Islet precursor cell (in vitro differentiated cells): ENCODE measurements around the gene RANBP2.

Experiments used
- DNase-seq: peaks from one replicate; pipeline ENCODE4 v3.0.0-alpha.2; 2018

Gene RANBP2

DNA sequence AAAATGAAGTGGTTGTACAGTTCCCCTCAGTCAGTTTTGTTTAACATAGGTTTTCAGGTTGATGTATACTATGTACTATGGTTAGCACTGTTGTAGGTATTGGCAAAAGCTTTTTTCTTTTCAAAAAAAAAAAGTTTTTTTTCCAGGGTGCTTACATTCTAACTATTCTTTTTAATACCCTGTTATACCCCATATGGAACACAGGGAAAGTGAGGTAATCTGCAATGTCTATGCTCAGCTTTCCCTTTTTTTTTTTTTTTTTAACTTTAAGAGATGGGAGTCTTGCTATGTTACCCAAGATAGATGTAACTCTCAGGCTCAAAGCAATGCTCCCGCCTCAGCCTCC is 66.7 kb downstream of the RANBP2 start:
- no peak for DNase-seq

DNA sequence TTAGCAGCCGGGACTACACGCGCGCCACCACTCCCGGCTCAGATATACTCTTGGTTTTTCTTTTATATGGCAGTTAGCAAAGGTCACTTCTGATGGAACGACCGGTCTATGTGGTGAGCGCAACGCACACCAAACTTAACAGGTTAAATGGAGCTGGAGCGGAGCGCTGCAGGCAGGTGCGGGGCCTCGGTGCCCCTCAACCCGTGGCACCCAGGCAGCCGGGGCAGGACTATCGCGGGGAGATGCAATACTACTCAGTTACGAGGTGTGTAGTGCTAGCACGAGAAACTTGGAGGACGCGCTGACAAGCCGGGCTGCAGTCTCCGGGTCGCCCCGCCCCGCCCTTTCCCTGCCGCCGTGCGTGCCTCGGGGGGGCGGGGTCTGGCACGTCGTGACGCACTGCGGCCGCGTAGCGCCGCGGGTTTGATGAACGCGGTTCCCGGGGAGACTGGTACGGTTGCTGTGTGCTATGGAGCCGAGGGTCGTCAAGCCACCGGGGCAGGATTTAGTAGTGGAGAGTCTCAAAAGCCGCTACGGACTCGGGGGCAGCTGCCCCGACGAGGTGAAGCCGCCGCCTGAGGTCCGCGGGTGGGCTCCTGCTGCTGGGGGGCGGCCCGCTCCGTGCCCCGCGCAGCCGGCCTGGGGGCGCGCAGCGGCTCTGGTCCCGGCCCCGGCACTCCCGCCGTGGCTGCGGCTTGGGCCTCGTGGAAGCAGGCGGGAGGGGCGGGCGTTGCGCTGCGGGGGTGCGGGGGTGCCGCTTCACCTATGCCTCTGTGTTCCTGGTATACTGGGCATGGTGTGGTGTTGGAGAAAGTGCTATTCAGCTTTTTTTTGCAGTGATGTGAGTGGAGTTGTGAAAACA is 67.3 kb downstream of the RANBP2 start, which contains the start of gene CCDC138:
Gene CCDC138, plus strand, starts transcription at position 418 of the 862 bp plus-strand sequence. Its CDS starts 52 bp downstream, at position 470.
- DNase-seq, result peak; percentile 96

DNA sequence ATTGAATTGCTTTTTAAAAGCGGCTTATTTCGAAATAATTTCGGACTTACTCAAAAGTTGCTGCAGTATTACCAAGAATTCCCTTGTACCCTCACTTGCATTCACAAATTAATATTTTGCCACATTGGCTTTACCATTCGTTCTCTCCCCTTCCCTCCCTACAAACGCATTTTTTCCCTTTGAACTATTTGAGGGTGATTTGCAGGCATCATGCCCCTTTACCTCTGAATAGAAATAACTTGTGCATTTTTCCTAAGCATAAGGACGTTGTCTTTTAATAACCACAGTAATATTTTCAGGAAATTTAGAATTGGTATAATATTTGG is 67.9 kb downstream of the RANBP2 start:
- no peak for DNase-seq

DNA sequence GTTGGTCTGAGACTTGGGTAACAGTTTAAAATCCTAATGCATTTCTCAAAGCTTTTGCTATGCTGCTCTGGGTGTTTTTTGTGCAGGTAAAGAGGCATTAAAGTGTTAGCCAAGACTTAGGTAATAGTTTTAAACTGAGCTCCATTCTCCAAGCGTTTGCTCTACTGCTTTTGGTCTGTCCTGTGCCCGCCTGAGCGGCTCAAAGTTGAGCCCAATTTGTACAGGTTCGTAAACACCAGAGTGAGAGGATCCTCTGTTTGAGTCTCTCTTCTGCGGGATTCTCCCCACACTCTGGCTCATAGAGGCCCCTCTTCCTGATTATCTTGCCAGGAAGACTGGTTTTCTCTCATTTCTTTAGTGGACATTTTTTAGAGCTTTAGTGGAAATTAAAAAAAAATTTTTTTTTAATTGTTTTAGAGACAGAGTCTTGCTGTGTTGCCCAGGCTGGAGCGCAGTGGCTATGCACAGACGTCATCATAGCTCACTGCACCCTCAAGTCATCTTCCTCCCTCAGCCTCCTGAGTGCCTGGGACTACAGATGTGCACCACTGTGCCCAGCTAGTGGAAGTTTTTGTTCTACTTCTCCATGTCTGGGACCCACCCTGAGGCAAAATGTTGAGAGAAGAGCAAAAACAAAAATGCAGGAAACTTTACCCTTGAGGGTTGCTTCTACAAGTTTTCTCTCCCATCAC is 83.9 kb downstream of the RANBP2 start:
- no peak for DNase-seq

DNA sequence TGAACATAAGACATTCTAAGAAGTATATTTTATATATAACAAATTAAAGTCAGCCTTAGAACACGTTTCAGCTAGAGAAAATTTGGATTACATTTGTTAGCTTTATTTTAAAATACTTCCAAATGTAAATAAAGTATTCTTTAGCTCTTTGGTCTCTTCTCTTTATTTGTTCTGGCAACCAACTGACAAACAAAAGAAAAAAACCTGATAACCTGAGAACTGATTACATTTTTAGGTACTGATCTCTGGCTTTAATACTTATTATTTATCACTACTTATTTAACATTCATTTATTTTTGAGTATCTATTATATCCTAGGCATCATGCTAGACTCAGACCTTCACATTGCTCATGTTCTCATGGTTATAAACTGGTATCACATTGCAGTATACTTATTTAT is 85.8 kb downstream of the RANBP2 start:
- no peak for DNase-seq

DNA sequence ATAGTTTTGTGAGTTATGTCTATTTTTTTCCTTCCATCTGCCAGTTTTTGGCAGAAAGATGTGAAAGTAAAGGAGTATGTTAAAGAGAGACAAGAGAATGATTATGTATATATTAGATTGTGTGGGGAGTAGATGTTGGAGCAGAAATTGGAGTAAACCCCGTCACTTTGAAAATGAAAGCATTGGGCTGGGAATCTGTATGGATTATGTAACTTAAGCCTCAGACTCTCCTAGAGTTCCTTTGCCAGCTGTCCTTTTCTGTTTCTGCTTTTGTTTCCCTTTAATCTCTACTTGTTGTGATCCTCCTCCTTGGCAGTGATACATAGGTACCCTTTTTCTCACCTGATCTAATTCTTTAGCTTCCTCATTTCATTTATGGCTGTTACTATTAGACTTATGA is 86.5 kb downstream of the RANBP2 start:
- DNase-seq, result no peak

DNA sequence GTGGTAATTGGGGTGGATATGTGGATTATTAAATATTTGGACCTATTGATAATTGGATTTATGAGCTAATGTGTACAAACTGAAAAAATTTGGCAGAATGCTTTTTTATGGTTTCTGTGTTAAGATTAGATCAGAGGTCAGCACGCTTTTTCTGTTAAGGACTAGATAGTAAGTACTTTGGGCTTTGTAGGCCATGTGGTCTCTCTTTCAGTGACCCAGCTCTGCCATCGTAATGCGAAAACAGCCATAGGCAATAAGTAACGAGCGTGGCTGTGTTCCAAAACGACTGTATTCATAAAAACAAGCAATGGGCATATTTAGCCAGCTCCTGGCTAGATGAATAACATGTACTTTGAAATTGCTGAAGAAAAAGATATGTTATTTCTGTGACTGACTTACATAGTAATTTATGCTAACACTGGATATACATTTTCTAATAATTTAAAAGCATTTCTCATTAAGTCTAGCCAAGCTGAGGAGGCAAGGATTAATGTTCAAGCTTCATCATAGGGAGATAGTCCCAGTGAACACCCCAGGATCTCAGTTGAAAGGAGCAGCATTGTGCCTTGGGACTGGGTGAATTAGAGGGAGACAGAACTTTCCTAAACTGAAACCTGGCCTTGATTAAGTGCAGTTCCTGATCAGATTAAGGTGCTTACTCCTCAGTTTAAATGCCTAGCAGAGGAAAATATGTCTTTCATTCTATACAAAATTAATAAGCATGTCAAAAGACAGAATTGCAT is 87.3 kb downstream of the RANBP2 start:
- no peak for DNase-seq

DNA sequence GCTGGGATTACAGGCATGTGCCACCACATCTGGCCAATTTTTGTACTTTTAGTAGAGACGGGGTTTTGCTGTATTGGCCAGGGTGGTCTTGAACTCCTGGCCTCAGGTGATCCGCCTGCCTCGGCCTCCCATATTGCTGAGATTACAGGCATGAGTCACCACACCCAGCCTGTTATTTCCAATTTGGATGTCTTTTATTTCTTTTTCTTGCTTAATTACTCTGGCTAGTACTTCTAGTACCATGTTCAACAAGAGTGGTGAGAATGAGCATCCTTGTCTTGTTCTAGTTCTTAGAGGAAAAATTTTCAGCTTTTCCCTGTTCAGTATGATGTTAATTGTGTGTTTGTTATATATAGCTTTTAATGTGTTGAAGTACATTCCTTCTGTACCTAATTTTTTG is 90.7 kb downstream of the RANBP2 start:
- no peak for DNase-seq

DNA sequence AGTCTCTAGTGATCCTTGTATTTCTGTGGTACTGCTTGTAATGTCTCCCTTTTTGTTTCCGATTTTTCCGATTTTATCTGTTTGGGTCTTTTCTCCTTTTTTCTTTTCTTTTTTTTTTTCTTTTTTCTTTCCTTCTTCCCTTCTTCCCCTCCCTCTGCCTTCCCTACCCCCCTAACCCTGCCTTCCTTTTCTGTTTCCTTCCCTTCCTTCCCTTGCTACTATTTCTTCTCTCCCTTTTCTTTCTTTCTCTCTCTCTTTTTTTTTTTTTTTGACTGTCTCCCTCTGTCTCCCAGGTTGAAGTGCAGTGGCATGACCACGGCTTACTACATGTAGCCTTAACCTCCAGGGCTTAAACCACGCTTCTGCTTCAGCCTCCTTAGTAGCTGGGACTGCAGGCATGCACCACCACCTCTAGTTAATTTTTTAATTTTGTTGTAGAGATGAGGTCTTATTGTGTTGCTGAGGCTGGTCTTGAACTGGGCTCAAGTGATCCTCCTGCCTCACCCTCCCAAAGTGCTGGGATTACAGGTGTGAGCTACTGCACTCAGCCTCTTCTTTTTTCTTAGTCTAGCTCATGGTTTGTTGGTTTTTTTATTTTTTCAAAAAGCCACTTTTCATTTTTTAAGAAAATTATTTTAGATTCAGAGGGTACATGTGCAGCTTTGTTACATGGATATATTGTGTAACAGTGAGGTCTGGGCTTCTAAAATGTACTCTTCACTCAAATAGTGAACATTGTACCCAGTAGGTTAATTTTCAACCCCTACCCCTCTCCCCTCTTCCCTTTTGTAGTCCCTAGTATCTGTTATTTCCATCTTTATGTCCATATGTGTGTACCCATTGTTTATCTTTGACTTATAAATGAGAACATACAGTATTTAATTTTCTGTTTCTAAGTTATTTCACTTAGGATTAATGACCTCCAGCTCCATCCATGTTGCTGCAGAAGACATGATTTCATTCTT is 92.0 kb downstream of the RANBP2 start:
- DNase-seq, result no peak

DNA sequence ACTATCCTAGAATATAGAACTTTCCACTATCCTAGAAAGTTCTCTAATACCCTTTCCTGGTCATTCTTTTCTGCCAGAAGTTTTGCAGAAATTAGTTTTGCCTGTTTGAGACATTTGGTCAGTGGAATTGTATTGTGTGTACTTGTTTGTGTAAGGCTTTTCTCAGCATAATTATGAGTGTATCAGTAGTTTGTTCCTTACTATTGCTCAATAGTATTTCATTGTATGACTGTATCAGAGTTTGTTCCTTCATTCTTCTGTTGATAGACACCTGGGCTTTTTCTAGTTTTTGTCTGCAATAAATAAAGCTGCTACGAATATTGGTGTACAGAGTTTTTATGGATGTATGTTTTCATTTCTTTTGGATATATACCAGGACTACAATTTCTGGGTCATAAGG is 94.5 kb downstream of the RANBP2 start:
- no peak for DNase-seq

DNA sequence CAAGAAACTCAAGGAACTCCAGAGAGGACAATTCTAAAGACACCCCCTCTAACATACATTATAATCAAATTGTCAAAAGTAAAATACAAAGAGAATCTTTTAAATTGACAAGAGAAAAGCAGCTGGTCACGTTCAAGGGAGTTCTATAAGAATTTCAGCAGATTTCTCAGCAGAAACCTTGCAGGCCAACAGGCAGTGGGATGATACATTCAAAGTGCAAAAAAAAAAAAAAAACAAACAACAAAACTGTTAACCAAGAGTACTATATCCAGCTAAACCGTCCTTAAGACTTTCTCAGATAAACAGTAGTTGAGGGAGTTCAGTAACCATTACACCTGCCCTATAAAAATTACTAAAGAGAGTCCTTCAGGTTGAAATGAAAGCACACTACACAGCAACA is 101.2 kb downstream of the RANBP2 start:
- no peak for DNase-seq

DNA sequence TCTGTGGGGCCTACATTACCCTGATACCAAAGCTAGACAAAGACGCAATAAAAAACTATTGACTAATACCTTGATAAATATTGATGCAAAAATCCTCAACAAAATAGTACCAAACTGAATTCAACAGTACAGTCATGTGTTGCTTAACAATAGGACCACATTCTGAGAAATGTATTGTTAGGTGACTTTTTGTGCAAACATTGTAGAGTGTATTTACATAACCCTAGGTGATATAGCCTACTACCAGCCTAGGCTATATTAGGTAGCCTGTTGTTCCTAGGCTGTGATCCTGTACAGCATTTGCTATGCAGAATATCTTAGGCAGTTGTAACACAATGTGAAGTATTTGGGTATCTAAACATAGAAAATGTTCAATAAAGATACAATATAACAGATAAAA is 104.0 kb downstream of the RANBP2 start:
- no peak for DNase-seq

DNA sequence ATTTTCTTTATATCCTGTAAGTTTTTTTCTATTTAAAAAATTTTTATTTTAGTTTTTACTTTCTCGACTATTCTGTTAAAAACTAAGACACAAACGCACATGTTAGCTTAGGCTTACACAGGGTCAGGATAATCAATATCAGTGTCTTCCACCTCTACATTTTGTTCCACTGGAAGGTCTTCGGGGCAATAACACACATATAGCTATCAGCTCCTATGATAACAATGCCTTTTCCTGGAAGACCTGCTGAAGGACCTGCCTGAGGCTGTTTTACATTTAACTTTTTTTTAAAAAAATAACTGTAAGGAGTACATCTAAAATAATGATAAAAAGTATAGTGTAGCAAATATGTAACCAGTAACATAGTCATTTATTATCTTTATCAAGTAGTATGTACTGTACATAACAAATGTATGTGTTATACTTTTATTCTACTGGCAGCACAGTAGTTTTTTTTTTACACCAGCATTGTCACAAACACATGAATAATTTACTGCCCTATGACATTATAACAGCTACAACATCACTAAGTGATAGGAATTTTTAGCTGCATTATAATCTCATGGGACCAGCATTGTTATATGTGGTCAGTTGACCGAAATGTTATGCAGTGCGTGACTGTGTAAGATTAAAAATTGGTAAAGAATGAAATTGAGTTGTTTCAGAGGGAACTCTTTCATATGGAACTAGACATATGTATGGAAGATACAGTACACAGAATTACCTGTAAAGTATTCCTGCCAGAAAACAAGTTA is 105.2 kb downstream of the RANBP2 start:
- DNase-seq, result no peak

DNA sequence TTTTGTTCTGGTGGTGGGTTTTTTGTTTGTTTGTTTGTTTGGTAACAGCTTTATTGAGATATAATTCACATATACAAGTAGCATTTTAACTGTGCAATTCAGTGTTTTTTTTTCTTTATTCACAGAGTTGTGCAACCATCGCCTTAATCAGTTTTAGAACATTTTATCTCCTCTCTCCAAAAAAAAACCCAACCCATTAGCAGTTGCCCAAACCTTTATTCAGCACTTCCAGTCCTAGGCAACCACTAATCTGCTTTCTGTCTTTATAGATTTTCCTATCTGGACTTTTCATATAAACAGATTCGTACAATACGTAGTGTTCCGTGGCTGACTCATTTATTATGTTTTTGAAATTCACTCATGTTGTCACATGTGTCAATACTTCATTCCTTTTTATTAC is 106.0 kb downstream of the RANBP2 start:
- DNase-seq, result no peak

DNA sequence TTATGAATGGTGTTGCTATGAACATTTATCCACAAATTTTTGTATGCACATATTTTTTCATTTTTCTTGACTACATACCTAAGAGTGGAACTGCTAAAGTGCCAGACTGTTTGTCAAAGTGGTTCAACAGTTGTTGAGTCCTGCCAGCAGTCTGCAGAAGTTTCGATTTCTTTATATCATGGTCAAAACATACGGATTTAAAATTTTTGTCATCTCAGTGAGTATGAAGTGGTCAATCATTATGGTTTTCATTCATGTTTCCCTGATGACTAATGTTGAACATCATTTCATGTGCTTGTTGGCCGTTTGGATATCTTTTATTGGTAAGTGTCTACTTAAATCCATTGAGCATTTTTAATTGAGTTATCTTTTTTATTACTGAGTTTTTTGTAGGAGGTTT is 106.5 kb downstream of the RANBP2 start:
- DNase-seq, result no peak

DNA sequence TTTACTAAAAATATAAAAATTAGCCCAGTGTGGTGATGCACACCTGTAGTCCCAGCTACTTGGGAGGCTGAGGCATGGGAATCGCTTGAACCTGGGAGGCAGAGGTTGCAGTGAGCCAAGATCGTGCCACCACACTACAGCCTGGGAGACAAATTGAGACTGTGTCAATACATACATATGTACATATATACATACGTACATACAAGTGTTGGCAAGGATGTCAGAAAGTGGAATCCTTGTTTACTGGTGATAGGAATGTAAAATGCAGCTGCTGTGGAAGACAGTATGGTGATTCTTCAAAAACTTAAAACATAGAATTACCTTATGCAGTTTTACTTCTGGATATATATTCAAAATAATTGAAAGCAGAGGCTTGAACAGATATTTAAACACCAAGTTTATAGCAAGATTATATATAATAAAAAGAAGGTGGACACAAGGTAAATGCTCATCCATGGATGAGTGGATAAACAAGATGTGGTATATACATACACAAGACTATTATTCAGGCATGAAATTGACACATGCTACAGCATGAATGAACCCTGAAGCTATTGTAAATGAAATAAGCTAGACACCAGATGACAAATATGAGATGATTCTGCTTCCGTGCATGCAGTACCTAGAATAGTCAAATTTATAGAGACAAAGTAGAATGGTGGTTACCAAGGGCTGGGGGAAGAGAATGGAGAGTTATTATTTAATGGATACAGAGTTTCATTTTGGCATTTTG is 110.5 kb downstream of the RANBP2 start:
- no peak for DNase-seq

DNA sequence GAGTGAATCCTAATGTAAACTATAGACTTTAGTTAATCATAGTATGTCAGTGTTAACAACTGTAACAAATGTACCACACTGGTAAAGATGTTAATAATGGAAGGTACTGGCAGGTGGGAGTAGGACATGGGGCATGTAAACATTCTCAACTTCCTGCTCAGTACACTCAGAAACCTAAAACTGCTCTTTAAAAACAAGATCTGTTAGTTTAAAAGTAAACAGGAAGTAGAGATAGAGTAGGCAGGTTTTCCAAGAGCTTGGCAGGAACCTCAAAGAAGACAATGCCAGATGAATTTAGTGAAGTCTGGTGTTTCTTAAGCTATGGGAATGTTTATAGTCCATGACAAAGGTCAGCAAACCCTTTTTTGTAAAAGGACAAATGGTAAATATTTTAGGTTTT is 113.9 kb downstream of the RANBP2 start:
- DNase-seq, result no peak

DNA sequence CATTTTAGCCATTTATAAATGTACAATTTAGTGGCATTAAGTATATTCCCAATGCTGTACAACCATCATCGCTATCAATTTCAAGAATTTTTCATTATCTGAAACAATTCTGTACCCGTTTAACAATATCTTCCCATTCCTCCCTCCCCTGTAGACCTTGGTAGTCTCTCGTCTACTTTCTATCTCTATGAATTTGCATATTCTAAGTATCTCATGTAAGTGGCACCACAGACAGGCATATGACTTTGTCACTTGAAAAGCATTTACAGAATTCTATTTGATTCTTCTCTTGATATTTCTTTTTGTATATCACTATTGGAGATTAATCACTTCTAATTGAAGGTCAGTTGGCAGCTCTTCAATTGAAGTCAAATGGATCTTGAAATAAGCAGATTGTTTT is 115.3 kb downstream of the RANBP2 start:
- no peak for DNase-seq

DNA sequence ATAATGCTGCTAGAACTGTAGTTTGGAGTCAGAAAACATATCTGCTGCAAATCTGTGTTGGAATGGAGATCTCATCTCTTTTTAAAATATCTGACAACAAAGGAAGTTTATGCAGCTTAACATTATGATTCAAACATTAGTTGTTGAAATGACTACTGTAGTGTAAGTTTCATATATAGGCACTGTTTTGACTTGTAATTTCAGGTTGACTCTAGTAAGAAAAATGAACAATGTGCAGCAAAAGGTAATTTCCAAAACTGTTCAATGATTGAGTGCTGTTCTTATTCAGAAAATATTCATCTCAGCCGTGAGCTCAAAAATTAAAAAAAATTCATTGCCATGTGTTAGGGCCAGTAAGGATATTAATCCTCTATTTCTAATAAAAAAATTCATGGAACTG is 115.8 kb downstream of the RANBP2 start:
- DNase-seq, result no peak
